MM.1S (cell line): ENCODE measurements around the gene IFI30.

Source experiments
- EZH2 ChIP-seq: fragments of 300-600 bp; sonication (generic); optimal IDR thresholded peaks from 2 replicates; pipeline ENCODE3; 2017; ENCODE audit warnings: low read depth, mild to moderate bottlenecking, antibody characterized with exemption, low read length, mixed read lengths
- TF ChIP-seq, protein P1 (sequence below): fragments of 300-600 bp; sonication (generic); IDR thresholded peaks from 2 replicates; pipeline ENCODE4 v1.5.1; 2016; ENCODE audit warnings: antibody characterized with exemption, low read length, mixed read lengths

DNA sequence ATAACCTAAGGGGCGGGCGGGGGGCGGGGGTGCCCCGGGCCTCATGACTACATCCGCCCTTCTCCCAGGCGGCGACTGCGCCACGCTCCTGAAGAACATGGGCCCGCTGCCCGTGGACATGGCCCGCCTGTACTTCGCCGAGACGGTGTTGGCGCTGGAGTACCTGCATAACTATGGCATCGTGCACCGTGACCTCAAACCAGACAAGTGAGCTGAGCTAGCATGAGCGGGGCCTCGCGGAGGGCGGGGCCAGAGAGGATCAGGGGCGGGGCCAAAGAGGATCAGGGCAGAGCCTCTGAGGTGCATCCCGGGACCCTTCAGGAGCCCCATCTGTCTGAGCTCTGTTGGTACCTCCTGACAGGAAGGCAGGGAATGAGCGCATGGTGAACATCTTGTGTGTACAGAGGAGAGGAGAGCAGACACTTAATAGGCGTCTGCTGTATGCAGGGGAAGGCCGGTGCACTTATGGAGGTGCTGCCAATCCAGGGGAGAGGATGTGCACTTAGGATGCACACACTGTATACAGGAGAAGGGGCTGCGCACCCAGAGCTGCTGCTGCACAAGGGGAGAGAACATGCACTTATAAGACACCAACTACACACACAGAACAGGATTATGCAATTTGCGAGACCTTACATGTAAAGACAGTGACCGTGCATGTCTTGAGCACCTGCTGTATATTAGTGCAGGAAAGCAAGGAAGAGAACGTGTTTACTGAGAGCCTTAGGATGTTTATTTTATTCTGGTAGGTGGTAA is 41.6 kb upstream of the IFI30 start:
- TF ChIP-seq, protein P1, sequence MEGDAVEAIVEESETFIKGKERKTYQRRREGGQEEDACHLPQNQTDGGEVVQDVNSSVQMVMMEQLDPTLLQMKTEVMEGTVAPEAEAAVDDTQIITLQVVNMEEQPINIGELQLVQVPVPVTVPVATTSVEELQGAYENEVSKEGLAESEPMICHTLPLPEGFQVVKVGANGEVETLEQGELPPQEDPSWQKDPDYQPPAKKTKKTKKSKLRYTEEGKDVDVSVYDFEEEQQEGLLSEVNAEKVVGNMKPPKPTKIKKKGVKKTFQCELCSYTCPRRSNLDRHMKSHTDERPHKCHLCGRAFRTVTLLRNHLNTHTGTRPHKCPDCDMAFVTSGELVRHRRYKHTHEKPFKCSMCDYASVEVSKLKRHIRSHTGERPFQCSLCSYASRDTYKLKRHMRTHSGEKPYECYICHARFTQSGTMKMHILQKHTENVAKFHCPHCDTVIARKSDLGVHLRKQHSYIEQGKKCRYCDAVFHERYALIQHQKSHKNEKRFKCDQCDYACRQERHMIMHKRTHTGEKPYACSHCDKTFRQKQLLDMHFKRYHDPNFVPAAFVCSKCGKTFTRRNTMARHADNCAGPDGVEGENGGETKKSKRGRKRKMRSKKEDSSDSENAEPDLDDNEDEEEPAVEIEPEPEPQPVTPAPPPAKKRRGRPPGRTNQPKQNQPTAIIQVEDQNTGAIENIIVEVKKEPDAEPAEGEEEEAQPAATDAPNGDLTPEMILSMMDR, result no peak
- TF ChIP-seq EZH2, result no peak
